ENCODE data around the gene DOCK10.

The DOCK10 gene

GRCh38 chr2:224994242-224994823 is 47.9 kb downstream of the DOCK10 start:
- DNase-seq = no peak
- TF ChIP-seq GATA1 (IDR thresholded peaks at IDR 0.05; ENCODE audit: low read depth, low read length) = no peak
- TF ChIP-seq POLR2A (IDR thresholded peaks at IDR 0.05; ENCODE audit: low read length) = no peak

DNA sequence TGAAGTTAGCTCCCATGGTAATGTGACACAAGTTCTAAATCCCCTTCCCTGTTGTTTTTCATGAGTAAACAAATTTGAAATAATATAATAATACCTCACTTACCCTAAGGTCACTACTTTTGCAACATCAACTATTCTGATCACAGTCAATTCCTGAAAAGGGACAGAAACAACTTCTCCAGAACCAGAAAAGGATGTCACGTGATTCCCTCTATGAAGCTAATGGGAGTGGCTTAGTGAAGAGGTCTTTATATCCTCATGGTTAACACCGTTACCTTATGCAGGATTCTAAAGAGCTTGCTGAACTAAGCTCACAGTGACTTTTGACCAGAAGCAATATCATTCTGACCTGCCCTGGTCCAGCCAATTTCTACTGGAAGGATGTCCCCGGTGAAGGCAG is 51.6 kb downstream of the DOCK10 start:
- DNase-seq = no peak
- TF ChIP-seq POLR2A (IDR thresholded peaks at IDR 0.05; ENCODE audit: low read length) (no peak), GATA1 (IDR thresholded peaks at IDR 0.05; ENCODE audit: low read depth, low read length) (no peak)

DNA sequence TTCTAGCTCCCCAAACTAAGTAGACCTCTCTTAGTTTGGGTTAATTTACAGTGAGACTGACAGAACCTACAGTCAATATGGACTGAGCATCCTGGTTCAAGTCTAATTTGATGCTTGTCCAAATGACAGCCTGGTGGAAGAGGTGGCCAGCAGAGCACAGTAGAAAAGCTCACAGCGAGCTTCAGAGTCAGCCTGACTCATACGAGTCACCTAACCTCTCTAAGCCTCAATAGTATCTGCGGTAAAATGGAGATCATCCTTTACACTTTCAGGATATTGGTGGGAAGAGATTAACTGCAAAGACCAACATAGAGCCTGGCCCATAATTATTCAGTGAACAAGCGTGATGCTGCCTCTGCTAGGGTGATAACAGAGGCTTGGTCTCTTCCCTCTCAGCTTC is 54.5 kb downstream of the DOCK10 start:
- no peak for TF ChIP-seq GATA1 (IDR thresholded peaks at IDR 0.05; ENCODE audit: low read depth, low read length)
- no peak for DNase-seq

GRCh38 chr2:224986477-224986876 is 55.8 kb downstream of the DOCK10 start:
- DNase-seq = no peak
- TF ChIP-seq GATA1 (IDR thresholded peaks at IDR 0.05; ENCODE audit: low read depth, low read length) (no peak), POLR2A (IDR thresholded peaks at IDR 0.05; ENCODE audit: low read length) (no peak)

- TF ChIP-seq POLR2A (IDR thresholded peaks at IDR 0.05; ENCODE audit: low read length) = no peak
- no peak for DNase-seq
Observed at GRCh38 chr2:224984637-224985036, 57.6 kb downstream of the DOCK10 start.

DNA sequence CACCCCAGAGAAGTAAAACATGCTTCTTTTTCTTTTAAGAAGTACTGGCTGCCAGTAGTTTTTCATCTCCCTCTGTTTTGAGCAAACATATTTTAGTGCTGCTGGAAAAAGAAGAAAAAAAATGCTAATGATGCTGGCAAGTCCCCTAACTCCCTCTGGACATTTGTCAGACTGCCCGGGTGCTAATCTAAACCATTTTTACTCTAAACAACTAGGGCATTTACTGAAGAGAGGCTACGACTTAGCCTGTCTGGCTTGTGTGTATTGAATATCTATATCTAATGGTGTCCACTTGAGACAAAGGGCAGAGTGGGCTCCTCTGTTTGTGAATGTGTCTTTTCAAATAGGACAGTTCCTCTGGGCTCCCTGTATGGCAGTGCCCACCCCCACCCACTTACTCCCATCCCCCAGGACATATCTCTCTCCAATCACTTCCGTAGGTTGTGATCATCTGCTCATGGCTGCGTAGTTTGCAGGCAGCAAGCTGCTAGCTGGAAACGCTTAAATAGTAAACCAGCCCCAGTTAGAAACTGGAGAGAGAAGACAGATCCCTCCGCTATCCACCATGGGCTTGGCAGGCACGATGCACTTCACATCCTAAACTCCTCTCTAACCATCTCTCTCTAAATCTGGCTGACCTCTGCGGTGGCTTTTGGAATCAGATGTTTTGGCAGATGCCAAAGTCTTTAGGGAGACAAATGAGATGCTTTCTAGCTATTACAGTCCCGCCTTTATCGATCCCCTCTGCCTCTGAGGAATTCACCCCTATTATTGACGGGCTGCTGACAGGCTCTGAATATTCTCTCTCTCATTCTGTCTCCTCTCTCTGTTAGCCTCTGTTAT is 58.3 kb downstream of the DOCK10 start:
- DNase-seq = no peak
- TF ChIP-seq GATA1 (IDR thresholded peaks at IDR 0.05; ENCODE audit: low read depth, low read length) (no peak), POLR2A (IDR thresholded peaks at IDR 0.05; ENCODE audit: low read length) (no peak)

DNA sequence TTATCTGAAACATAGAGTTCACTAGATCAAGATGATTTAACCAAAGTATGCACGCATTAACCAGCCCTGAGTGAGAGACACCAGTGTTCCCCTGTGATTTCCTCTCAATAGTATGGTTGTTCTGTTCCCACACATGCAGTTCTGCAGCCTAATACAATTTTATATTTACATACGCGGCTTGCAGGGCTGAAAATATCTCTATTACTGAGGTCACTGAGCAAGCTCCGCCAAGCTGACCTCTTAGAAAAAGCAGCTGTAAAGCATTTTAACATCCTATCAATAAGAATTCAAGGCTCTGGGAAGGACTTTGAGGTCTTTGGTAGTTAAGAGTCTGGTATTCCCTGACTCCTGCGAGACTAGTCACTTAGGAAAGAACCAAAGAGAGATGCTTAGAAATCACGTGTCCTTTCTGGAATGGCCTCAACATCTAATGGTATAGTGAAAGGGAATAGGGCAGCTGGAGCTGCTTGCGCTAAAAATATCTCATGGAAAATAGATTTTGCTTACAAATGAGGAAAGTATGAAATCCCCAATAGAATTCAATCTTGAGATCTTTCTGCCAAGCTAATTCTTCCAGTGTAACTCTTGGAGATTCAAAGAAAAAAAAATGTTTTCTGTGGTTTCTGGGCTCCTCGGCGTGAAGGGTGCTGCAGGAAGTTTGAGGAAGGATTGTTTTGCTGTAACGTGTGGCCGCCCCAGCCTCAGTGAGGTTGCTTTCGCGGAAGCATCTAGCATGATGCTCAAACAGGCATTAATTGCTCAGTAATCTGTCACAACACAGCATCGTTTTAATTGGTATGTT is 59.2 kb downstream of the DOCK10 start:
- no peak for DNase-seq
- no peak for TF ChIP-seq POLR2A (IDR thresholded peaks at IDR 0.05; ENCODE audit: low read length)
- TF ChIP-seq GATA1 (IDR thresholded peaks at IDR 0.05; ENCODE audit: low read depth, low read length) = no peak

GRCh38 chr2:224982226-224982625 is 60.0 kb downstream of the DOCK10 start:
- no peak for DNase-seq
- TF ChIP-seq GATA1 (IDR thresholded peaks at IDR 0.05; ENCODE audit: low read depth, low read length) (no peak), POLR2A (IDR thresholded peaks at IDR 0.05; ENCODE audit: low read length) (no peak)

- TF ChIP-seq POLR2A (IDR thresholded peaks at IDR 0.05; ENCODE audit: low read length) = no peak
- TF ChIP-seq GATA1 (IDR thresholded peaks at IDR 0.05; ENCODE audit: low read depth, low read length) = no peak
- DNase-seq = no peak
Observed at GRCh38 chr2:224976629-224977525, 65.4 kb downstream of the DOCK10 start.

- no peak for DNase-seq
- TF ChIP-seq POLR2A (IDR thresholded peaks at IDR 0.05; ENCODE audit: low read length) (no peak), GATA1 (IDR thresholded peaks at IDR 0.05; ENCODE audit: low read depth, low read length) (no peak)
Observed at GRCh38 chr2:224975761-224976160, 66.5 kb downstream of the DOCK10 start.

GRCh38 chr2:224973112-224974016 is 68.9 kb downstream of the DOCK10 start:
- no peak for DNase-seq
- no peak for TF ChIP-seq POLR2A (IDR thresholded peaks at IDR 0.05; ENCODE audit: low read length)
- TF ChIP-seq GATA1 (IDR thresholded peaks at IDR 0.05; ENCODE audit: low read depth, low read length) = no peak

DNA sequence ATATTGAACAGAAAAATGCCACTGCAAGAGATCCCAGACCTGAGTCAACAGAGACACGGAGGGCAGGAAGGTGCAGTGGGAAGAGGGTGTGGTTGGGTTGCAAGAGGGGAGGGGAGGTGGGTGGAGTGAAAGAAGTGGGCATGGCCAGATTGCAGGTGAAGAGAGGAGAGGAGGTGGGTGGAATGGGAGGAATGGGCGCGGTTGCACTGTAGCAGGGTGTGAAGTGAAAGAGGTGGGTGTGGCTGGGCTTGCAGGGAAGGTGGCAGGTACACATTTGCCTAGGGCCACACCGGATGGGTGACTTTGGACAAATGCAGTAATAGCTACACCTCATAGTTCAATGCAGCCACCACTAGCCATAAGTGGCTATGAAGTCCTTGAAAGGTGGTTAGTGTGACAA is 71.1 kb downstream of the DOCK10 start:
- TF ChIP-seq GATA1 (IDR thresholded peaks at IDR 0.05; ENCODE audit: low read depth, low read length) = no peak
- no peak for TF ChIP-seq POLR2A (IDR thresholded peaks at IDR 0.05; ENCODE audit: low read length)
- DNase-seq = no peak

DNA sequence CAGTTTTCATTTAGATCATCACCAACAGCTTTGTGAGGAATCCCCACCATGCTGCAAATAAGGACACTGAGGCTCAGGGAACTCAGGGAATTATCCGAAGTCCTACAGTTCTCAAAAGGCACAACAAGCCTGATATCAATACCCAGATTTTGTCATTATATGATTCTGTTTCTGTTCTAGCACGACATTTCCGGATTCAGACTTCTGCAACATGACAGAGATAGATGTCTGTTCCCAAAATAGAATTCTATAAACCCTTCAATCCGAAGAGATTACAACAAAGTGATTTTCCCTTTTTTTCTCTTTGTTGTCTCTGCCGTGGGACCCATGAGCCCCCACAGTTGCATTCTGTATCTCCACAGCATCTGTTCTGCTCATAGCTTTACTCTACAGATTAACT is 72.0 kb downstream of the DOCK10 start:
- DNase-seq = no peak
- TF ChIP-seq GATA1 (IDR thresholded peaks at IDR 0.05; ENCODE audit: low read depth, low read length) (no peak), POLR2A (IDR thresholded peaks at IDR 0.05; ENCODE audit: low read length) (no peak)

All from erythroblast (primary cell).